Esophagus mucosa (tissue), 1 donor: ENCODE measurements around the gene TTPAL. TPM values are rescaled to one million over a fixed set of nuclear protein-coding genes. Genes with fewer than 3 reads are reported as not detected.

Experiments used
- ATAC-seq: fragments of 200-7000 bp; cut with Tn5 transposase; one replicate; pipeline ENCODE4 v1.9.1; 2020
- total RNA-seq: library from RNA; stranded (reverse); gene quantifications from one replicate; pipeline ENCODE4 v1.2.4, GENCODE V29; 2023
- donor health status: DM: yes; HTN: yes; CAD: no.

The TTPAL gene, protein sequence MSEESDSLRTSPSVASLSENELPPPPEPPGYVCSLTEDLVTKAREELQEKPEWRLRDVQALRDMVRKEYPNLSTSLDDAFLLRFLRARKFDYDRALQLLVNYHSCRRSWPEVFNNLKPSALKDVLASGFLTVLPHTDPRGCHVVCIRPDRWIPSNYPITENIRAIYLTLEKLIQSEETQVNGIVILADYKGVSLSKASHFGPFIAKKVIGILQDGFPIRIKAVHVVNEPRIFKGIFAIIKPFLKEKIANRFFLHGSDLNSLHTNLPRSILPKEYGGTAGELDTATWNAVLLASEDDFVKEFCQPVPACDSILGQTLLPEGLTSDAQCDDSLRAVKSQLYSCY
- total RNA-seq, result 19.4 TPM

GRCh38 chr20:44475694-44476560 lies at the start of gene TTPAL:
Gene TTPAL, plus strand, starts transcription at chr20:44475874. Its CDS starts 4,126 bp downstream, at chr20:44480000.
- peak; percentile 98 for ATAC-seq

DNA sequence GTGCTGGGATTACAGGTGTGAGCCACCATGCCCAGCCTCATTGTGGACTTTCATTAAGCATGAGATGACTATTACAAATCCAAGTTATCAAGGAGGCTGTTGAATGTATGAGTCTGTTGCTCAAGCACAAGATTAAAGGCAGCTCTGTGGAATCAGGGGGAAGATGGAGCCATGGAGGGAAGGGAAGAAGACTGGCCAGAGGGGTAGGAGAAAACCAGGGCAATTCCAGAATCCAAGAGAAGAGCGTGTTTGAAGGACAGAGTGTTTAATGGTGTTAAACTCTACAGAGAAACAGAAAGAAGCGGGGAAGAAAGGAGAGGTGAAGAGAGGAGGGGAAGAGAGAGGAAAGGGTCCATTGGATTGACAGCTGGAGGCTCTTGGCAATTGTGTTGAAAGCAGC lies 49.8 kb upstream of the TTPAL start:
- ATAC-seq, result no peak

- no peak for ATAC-seq
These were observed 48.5 kb upstream of the TTPAL start for GRCh38 chr20:44426879-44427790.

DNA sequence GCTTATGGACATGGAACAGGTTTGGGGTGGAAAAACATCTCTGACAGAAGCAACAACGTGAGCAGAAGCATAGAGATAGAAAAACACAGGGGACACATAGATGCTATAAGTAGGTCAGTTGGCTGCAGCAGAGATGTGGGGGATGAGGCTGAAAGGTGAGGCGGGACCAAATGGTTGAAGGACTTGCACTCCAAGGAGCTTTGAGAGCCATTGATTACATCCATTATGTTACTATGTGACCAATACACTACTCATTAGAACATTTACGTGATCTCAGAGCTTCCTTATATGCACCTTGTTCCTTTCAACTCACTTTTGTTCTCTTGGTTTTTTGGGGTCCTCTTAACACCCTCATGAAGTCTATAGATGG lies 47.9 kb upstream of the TTPAL start:
- ATAC-seq, result no peak

DNA sequence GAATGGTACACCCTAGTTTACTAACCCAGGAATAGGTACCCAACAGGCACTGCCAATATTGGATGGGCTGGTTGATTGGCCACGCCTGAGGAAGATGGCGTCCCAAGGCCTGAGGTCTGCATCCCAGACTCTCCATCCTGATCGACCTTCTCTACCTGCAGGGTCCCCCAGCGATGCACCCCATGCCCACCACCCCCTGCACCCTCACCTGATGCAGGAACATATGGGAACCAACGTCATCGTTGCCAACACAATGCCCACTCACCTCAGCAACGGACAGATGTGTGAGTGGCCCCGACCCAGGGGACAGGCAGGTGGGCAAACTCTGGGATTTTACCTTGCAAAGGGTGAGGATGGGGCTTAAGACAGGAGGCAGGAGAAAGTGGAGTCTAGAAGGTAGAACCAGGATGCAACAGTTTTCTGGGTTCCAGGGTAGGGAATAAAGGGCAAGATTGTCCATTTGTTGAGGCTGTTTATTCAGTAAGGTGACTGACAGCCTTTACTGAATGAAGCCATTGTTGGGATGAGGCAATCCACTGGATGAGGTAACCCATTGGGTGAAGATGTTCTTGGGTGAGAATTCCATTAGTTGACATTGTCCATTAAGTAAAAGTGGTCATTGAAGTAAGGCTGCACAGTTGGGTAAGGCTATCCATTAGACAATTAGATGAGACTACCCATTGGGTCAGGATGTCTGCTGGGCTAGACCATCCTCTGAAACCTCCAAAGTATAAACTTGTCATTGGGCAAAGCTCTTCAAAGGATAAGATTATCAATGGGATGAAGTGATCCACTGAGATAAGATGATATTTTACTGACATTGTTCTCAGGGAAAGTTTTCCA lies 47.3 kb upstream of the TTPAL start:
- no peak for ATAC-seq

- ATAC-seq, result no peak
These were observed 46.7 kb upstream of the TTPAL start for GRCh38 chr20:44429017-44429339.

GRCh38 chr20:44429419-44430269 lies 46.0 kb upstream of the TTPAL start:
- no peak for ATAC-seq

GRCh38 chr20:44430270-44431065 lies 45.2 kb upstream of the TTPAL start:
- no peak for ATAC-seq

GRCh38 chr20:44431118-44431501 lies 44.6 kb upstream of the TTPAL start:
- no peak for ATAC-seq

- ATAC-seq, result no peak
These were observed 44.0 kb upstream of the TTPAL start for GRCh38 chr20:44431502-44432234.

DNA sequence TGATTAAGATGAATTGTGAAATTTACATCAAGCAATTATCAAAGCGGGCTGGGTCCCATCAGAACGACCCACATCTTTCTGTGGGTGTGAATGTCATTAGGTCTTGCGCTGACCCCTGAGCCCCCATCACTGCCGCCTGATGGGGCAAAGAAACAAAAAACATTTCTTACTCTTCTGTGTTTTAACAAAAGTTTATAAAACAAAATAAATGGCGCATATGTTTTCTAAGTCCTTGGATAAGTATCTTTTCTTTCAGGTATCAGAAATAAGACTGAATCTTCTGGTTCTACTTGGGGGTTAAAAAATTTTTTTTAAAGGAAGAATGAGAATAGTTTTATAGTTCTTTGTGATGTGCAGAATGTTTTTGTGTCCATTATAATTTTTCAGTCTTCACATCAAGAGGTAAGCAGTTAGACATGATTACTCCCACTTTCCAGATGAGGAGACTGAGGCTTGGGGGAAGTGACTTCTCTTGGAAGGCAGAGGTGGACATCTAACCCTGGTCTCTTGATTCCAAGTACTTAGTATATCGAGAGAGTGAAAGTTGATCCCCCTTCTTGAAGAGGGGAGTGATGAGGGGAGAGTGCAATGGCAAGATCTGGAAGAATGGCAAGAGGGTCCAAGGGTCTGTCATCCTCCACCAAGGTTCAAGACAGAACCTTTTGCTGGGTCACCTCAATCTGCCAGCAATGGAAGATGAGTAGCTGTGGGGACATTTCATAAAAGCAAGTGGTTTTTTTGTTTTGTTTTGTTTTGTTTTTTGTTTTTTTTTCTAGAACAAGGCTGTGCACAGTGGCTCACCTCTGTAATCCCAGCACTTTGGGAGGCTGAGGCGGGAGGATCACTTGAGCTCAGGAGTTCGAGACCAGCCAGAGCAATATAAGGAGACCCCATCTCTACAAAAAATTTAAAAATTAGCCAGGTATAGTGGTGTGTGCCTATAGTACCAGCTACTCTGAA lies 42.8 kb upstream of the TTPAL start:
- no peak for ATAC-seq

GRCh38 chr20:44433751-44434538 lies 41.7 kb upstream of the TTPAL start:
- ATAC-seq, result no peak

- ATAC-seq, result no peak
These were observed 39.9 kb upstream of the TTPAL start for GRCh38 chr20:44435630-44436335.

DNA sequence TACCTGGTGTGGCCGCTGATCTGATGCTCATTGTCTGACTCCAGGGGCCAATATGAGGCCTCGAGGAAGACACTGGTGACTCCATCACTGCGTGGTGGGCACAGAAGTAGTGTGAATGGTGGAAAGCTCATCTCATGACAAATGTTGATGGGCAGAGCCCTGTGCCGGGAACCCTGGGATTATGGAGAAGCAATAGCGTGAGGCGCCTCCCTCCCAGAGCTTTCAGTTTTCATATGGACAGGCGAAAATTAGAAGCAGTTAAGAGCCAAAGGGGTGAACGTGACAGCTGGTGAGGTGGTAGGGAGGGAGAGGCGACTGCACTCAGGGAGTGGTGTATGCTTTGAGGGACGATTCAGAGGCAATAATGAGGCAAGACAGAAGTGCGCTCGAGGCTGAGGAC lies 39.3 kb upstream of the TTPAL start:
- ATAC-seq, result no peak

DNA sequence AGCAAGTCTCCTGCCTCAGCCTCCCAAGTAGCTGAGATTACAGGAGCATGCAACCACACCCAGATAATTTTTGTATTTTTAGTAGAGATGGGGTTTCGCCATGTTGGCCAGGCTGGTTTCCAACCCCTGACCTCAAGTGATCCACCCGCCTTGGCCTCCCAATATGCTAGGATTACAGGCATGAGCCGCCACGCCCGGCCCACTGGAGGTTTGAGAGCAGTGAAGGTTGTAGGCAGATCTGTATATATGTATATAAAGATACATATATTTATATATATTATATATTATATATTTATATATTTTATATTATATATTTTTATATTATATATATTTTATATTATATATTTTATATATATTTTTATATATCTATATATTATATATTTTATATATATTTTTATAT lies 38.2 kb upstream of the TTPAL start:
- no peak for ATAC-seq

GRCh38 chr20:44438782-44439181 lies 36.9 kb upstream of the TTPAL start:
- no peak for ATAC-seq

- ATAC-seq, result no peak
These were observed 36.4 kb upstream of the TTPAL start for GRCh38 chr20:44439318-44439717.
